HepG2 (cell line): ENCODE measurements around the gene RPS6KA2. TPM values are rescaled to one million over a fixed set of nuclear protein-coding genes. Genes with fewer than 3 reads are reported as not detected.

Experiments
- ATAC-seq: fragments of 200-7000 bp; cut with Tn5 transposase; 3 replicates; pipeline ENCODE4 v1.9.1; 2020; ENCODE audit warnings: mild to moderate bottlenecking, moderate library complexity
- BruUV-seq: library from RNA; stranded (reverse); fragments of 400-500 nt; replicated peaks from 2 replicates; lab custom pipeline; 2021; lab: Mats Ljungman, UMichigan
- CTCF ChIA-PET: fragments of 300-600 bp; formaldehyde crosslinking; extraction: SDS; loops from one replicate; lab custom pipeline; 2021; ENCODE audit warnings: low total read pairs, inconsistent platforms, low intra/inter-chr PET ratio; lab: Yijun Ruan, JAX
- POLR2A ChIA-PET: fragments of 350-600 bp; sonication (Branson Sonifier 250); formaldehyde crosslinking; loops from one replicate; lab custom pipeline; 2020; ENCODE audit warnings: antibody characterized with exemption, inconsistent platforms; lab: Yijun Ruan, JAX
- DNase-seq: peaks from one replicate; pipeline ENCODE4 v3.0.0-alpha.2; 2015; ENCODE audit warnings: low spot score
- FAIRE-seq: peaks from 3 replicates; lab custom pipeline; 2011; peaks lifted over from hg19 to GRCh38; lab: Jason Lieb, UNC
- H2AFZ ChIP-seq: one replicate; pipeline ENCODE4 v1.6.1; 2011; ENCODE audit warnings: low read length, inconsistent platforms
- H3K27ac ChIP-seq: fragments of 300-600 bp; 3 replicates; pipeline ENCODE4 v1.8.0; 2011; ENCODE audit warnings: mixed run types, mild to moderate bottlenecking, mixed read lengths, low read length, inconsistent platforms; ENCODE audit not compliant: insufficient read depth; ENCODE audit errors: extremely low read length
- H3K27me3 ChIP-seq, 2 experiments: fragments of 200-600 bp in 1 of 2; 2 replicates in 1 of 2; 3 replicates in 1 of 2; pipeline versions ENCODE4 v1.6.0 to v1.8.0; 2011; ENCODE audit warnings: low read length in 2 of 2, mild to moderate bottlenecking in 2 of 2, moderate library complexity in 2 of 2, inconsistent platforms in 1 of 2; ENCODE audit not compliant: insufficient read depth in 2 of 2, control insufficient read depth in 1 of 2
- H3K36me3 ChIP-seq, 2 experiments: fragments of 200-600 bp in 1 of 2; replicated peaks in 1 of 2; 2 replicates in 1 of 2; 3 replicates in 1 of 2; pipeline versions ENCODE4 v1.5.1 to v1.8.0; 2011; ENCODE audit warnings: low read length in 2 of 2, inconsistent platforms in 1 of 2; ENCODE audit not compliant: insufficient read depth in 2 of 2, control insufficient read depth in 1 of 2
- H3K4me1 ChIP-seq: 2 replicates; pipeline ENCODE4 v1.5.1; 2012; ENCODE audit warnings: low read length, inconsistent platforms; ENCODE audit not compliant: insufficient read depth
- H3K4me2 ChIP-seq: 2 replicates; pipeline ENCODE4 v1.6.0; 2011; ENCODE audit warnings: low read depth, low read length, inconsistent platforms
- H3K4me3 ChIP-seq, 3 experiments: fragments of 200-600 bp in 1 of 3; sonication (generic), shearing (Covaris generic) in 1 of 3; replicated peaks in 1 of 3; 2 replicates each; pipeline ENCODE4 v1.5.1; 2011 to 2016; ENCODE audit warnings: low read length in 3 of 3, inconsistent platforms in 2 of 3, low read depth in 2 of 3, mild to moderate bottlenecking in 2 of 3, control low read depth in 1 of 3, mixed read lengths in 1 of 3; ENCODE audit not compliant: insufficient read depth in 1 of 3
- H3K79me2 ChIP-seq: one replicate; pipeline ENCODE4 v1.6.1; 2011; ENCODE audit warnings: low read length, inconsistent platforms; ENCODE audit not compliant: insufficient read depth
- H3K9ac ChIP-seq: 2 replicates; pipeline ENCODE4 v1.6.0; 2011; ENCODE audit warnings: mild to moderate bottlenecking, low read depth, low read length, inconsistent platforms; ENCODE audit not compliant: insufficient read depth
- H3K9me3 ChIP-seq: 2 replicates; pipeline ENCODE4 v1.5.1; 2012; ENCODE audit warnings: mild to moderate bottlenecking, low read length
- H4K20me1 ChIP-seq: 2 replicates; pipeline ENCODE4 v1.6.0; 2011; ENCODE audit warnings: inconsistent platforms, mild to moderate bottlenecking, low read length, moderate library complexity; ENCODE audit not compliant: insufficient read depth
- CBX2 ChIP-seq, 2 experiments: fragments of 200-600 bp in 1 of 2; sonication (generic); formaldehyde crosslinking in 1 of 2; IDR thresholded peaks; 2 replicates each; pipeline versions ENCODE4 v1.7.0 to v1.8.1; 2018 to 2022; ENCODE audit warnings: low read depth in 2 of 2, low read length in 1 of 2, mild to moderate bottlenecking in 1 of 2, missing genetic modification reagents in 1 of 2
- FOSL2 ChIP-seq: sonication (generic); formaldehyde crosslinking; IDR thresholded peaks from 2 replicates; pipeline ENCODE4 v1.4.0; 2020; ENCODE audit warnings: missing genetic modification reagents
- NCOA2 ChIP-seq: sonication (generic); formaldehyde crosslinking; IDR thresholded peaks from 2 replicates; pipeline ENCODE4 v1.8.0; 2022; ENCODE audit warnings: inconsistent platforms
- RXRA ChIP-seq: sonication (generic); formaldehyde crosslinking; IDR thresholded peaks from 2 replicates; pipeline ENCODE4 v1.5.1; 2020; ENCODE audit warnings: missing genetic modification reagents
- ZNF253 ChIP-seq: sonication (generic); formaldehyde crosslinking; IDR thresholded peaks from 2 replicates; pipeline ENCODE4 v1.8.0; 2022; ENCODE audit warnings: mild to moderate bottlenecking, missing genetic modification reagents, borderline replicate concordance
- ZNF567 ChIP-seq: sonication (generic); formaldehyde crosslinking; IDR thresholded peaks from 2 replicates; pipeline ENCODE4 v1.8.1; 2023; ENCODE audit warnings: mild to moderate bottlenecking, missing genetic modification reagents, borderline replicate concordance
- WGBS: methylation state at CpG from one replicate; pipeline ENCODE4 v1.1.6; 2017; ENCODE audit warnings: low lambda C conversion rate; 5-methylcytosine and 5-hydroxymethylcytosine counted together
- in situ Hi-C: cut with HindIII; loops from 2 replicates; pipeline ENCODE4 v1.10.0; 2017; ENCODE audit warnings: low pct_unique_long_range_greater_than_20kb; ENCODE audit not compliant: extremely low pct_ligation_motif_present
- intact Hi-C: fragments of 100-400 bp; cut with micrococcal nuclease; formaldehyde crosslinking; loops from one replicate; pipeline ENCODE4 v1.10.0; 2022; ENCODE audit not compliant: unreplicated experiment
- polyA plus RNA-seq, 8 experiments: library from polyadenylated mRNA; depleted of rRNA in 3 of 8; stranded (reverse) in 7 of 8; unstranded in 1 of 8; fragments of >200 nt; fragmentation: Illumina TruSeq in 4 of 8; extraction: Trizol in 4 of 8; gene quantifications; 2 replicates each; pipeline versions ENCODE4 v1.2.1 to v1.2.3, GENCODE V29; 2011 to 2016; ENCODE audit warnings: low read depth in 4 of 8, missing spikeins in 1 of 8, mixed read lengths in 1 of 8; ENCODE audit not compliant: insufficient read depth in 1 of 8
- total RNA-seq, 5 experiments: library from RNA; depleted of rRNA; stranded (reverse); fragments of >200 nt; fragmentation: Illumina TruSeq; extraction: Trizol; gene quantifications; 2 replicates each; pipeline ENCODE4 v1.2.3, GENCODE V29; 2016; ENCODE audit warnings: low read depth in 1 of 5
- TF ChIP-seq, protein P1 (sequence below): sonication (generic); formaldehyde crosslinking; IDR thresholded peaks from 2 replicates; pipeline ENCODE4 v1.8.0; 2022; ENCODE audit warnings: mild to moderate bottlenecking, missing genetic modification reagents
- TF ChIP-seq, protein P2 (sequence below): sonication (generic); formaldehyde crosslinking; IDR thresholded peaks from 2 replicates; pipeline ENCODE4 v1.8.0; 2022; ENCODE audit warnings: missing genetic modification reagents, low read depth, mild to moderate bottlenecking, borderline replicate concordance

Gene RPS6KA2
- total and polyA plus RNA-seq, 2 of the 13 experiments (the other 11 are each of a cell fraction or from before 2014, with no cell fraction given): 0.22 to 0.38 TPM

GRCh38 chr6:166558156-166559005, 68.7 kb downstream of the RPS6KA2 start:
- CTCF ChIA-PET: no interaction called here

DNA sequence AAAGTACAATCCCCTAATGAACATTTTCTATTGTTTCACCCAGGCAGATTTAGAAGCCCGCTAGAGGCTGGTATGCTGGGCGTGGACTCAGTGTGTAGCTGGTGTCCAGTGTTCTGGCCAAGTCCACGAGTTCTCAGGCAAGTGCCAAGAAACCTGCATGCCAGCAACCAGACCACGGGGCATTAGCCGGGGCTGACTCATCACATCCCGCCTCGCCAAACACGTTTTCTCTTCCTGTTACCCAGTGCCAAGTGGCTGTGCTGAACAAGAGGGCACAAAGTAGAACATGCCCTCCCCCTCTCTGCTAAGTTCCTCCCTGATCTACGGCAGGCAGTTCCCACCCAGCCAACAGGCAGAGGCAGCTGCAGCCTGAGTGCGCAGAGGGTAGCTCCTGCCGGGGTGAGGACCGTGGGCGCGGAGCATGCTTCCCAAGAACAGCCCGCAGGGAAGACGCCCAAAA, 70.2 kb downstream of the RPS6KA2 start:
- Histone ChIP-seq H4K20me1 (no peaks in the 10 kb centered on the region), H3K9me3 (no peaks in the 10 kb centered on the region), H3K27ac (no peak overlapping the region), H2AFZ (no peak overlapping the region), H3K4me1 (no peaks in the 10 kb centered on the region), H3K4me2 (no peak overlapping the region), H3K79me2 (no peaks in the 10 kb centered on the region), H3K36me3 (no peaks in the 10 kb centered on the region), H3K27me3 (peaks cover 8 to 79% of the 10 kb centered on the region in 2 experiments; a peak in 3 of 5 replicates), H3K4me3 (no peak overlapping the region), H3K9ac (no peak overlapping the region)
- WGBS: 46% methylated on average over 15 of the region's 16 CpGs
- no peak for FAIRE-seq
- DNase-seq: no peak
- POLR2A ChIA-PET: no interaction called here
- no TSS peak for BruUV-seq
- ATAC-seq: no peak
- in situ Hi-C loops (no loop called here), intact Hi-C loops (no loop called here)
- TF ChIP-seq, protein P1, sequence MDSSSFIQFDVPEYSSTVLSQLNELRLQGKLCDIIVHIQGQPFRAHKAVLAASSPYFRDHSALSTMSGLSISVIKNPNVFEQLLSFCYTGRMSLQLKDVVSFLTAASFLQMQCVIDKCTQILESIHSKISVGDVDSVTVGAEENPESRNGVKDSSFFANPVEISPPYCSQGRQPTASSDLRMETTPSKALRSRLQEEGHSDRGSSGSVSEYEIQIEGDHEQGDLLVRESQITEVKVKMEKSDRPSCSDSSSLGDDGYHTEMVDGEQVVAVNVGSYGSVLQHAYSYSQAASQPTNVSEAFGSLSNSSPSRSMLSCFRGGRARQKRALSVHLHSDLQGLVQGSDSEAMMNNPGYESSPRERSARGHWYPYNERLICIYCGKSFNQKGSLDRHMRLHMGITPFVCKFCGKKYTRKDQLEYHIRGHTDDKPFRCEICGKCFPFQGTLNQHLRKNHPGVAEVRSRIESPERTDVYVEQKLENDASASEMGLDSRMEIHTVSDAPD (CRISPR knock-in tag): no peak
- TF ChIP-seq, protein P2, sequence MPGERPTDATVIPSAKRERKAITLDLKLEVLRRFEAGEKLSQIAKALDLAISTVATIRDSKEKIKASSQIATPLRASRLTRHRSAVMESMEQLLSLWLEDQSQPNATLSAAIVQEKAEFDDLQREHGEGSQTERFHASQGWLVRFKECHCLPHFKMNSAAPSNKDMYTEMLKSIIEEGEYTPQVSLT (CRISPR knock-in tag): no peak
- TF ChIP-seq FOSL2 (CRISPR knock-in tag) (no peak), ZNF253 (CRISPR knock-in tag) (no peak), RXRA (CRISPR knock-in tag) (no peak), NCOA2 (CRISPR knock-in tag) (no peak)
- CTCF ChIA-PET: no interaction called here

More at GRCh38 chr6:166558156-166559005, 68.7 kb downstream of the RPS6KA2 start:
- H3K27me3 ChIP-seq: peaks cover 11 to 77% of the 10 kb centered on the region in 2 experiments; a peak in 3 of 5 replicates
- TF ChIP-seq ZNF567 (CRISPR knock-in tag) (no peak), CBX2 (IDR thresholded peaks at IDR 0.05; ENCODE audit: low read depth, low read length) (no peak), CBX2 (CRISPR knock-in tag; IDR thresholded peaks at IDR 0.05; ENCODE audit: low read depth) (no peak)
- no peaks in the 10 kb centered on the region for H3K4me1 ChIP-seq
- no TSS peak for BruUV-seq
- no peak overlapping the region for H3K9ac ChIP-seq
- H4K20me1 ChIP-seq: no peaks in the 10 kb centered on the region
- no peaks in the 10 kb centered on the region for H3K9me3 ChIP-seq
- POLR2A ChIA-PET: no interaction called here
- in situ Hi-C loops (no loop called here), intact Hi-C loops (no loop called here)
- no peak overlapping the region for H2AFZ ChIP-seq
- no peak overlapping the region for H3K27ac ChIP-seq
- no peak overlapping the region for H3K4me3 ChIP-seq
- no peak overlapping the region for H3K4me2 ChIP-seq
- DNase-seq: no peak
- no peak for FAIRE-seq
- H3K36me3 ChIP-seq: no peaks in the 10 kb centered on the region
- ATAC-seq: no peak
- WGBS: 16% methylated on average over 12 of the region's 12 CpGs
- no peaks in the 10 kb centered on the region for H3K79me2 ChIP-seq
